Keratinocyte (primary cell): ENCODE measurements around the gene GANC. TPM values are rescaled to one million over a fixed set of nuclear protein-coding genes. Genes with fewer than 3 reads are reported as not detected.

Source experiments
- DNase-seq: peaks from one replicate; pipeline ENCODE4 v3.0.0-alpha.2; 2011; ENCODE audit warnings: low read depth, missing footprints, low spot score
- FAIRE-seq: peaks from 2 replicates; lab custom pipeline; 2011; peaks lifted over from hg19 to GRCh38; lab: Jason Lieb, UNC
- H2AFZ ChIP-seq: 2 replicates; pipeline ENCODE4 v1.6.0; 2012; ENCODE audit warnings: low read length, control low read depth, inconsistent platforms; ENCODE audit not compliant: control insufficient read depth
- H3K27ac ChIP-seq: 2 replicates; pipeline ENCODE4 v1.5.1; 2011; ENCODE audit warnings: low read length; ENCODE audit not compliant: control insufficient read depth, insufficient read depth
- H3K27me3 ChIP-seq: 3 replicates; pipeline ENCODE4 v1.6.0; 2011; ENCODE audit warnings: low read length; ENCODE audit not compliant: control insufficient read depth, insufficient read depth; ENCODE audit errors: extremely low read depth
- H3K36me3 ChIP-seq, 2 experiments: 2 replicates in 1 of 2; 3 replicates in 1 of 2; pipeline ENCODE4 v1.5.1; 2011; ENCODE audit warnings: low read length in 2 of 2, mild to moderate bottlenecking in 1 of 2; ENCODE audit not compliant: control insufficient read depth in 2 of 2, insufficient read depth in 2 of 2; ENCODE audit errors: extremely low read depth in 1 of 2
- H3K4me1 ChIP-seq: 3 replicates; pipeline ENCODE4 v1.5.1; 2011; ENCODE audit warnings: low read length; ENCODE audit not compliant: control insufficient read depth, insufficient read depth; ENCODE audit errors: extremely low read depth
- H3K4me2 ChIP-seq: 3 replicates; pipeline ENCODE4 v1.6.0; 2011; ENCODE audit warnings: low read depth, low read length; ENCODE audit not compliant: control insufficient read depth, insufficient read depth; ENCODE audit errors: extremely low read depth
- H3K4me3 ChIP-seq, 3 experiments: fragments of 200-600 bp in 1 of 3; sonication (generic) in 1 of 3; 2 replicates in 2 of 3; 3 replicates in 1 of 3; pipeline ENCODE4 v1.5.1; 2011 to 2016; ENCODE audit warnings: low read length in 3 of 3, mild to moderate bottlenecking in 3 of 3, control low read depth in 2 of 3, inconsistent platforms in 1 of 3, low read depth in 1 of 3, mixed read lengths in 1 of 3, mixed run types in 1 of 3, moderate library complexity in 1 of 3; ENCODE audit not compliant: control insufficient read depth in 2 of 3, insufficient read depth in 2 of 3; ENCODE audit errors: extremely low read depth in 1 of 3
- H3K79me2 ChIP-seq: 2 replicates; pipeline ENCODE4 v1.6.0; 2012; ENCODE audit warnings: low read length; ENCODE audit not compliant: control insufficient read depth, insufficient read depth
- H3K9ac ChIP-seq: 3 replicates; pipeline ENCODE4 v1.6.0; 2011; ENCODE audit warnings: low read length; ENCODE audit not compliant: control insufficient read depth, insufficient read depth; ENCODE audit errors: extremely low read depth
- H3K9me1 ChIP-seq: 3 replicates; pipeline ENCODE4 v1.6.0; 2011; ENCODE audit warnings: low read length; ENCODE audit not compliant: control insufficient read depth, insufficient read depth; ENCODE audit errors: extremely low read depth
- H3K9me3 ChIP-seq: 2 replicates; pipeline ENCODE4 v1.5.1; 2012; ENCODE audit warnings: low read depth, low read length; ENCODE audit not compliant: control insufficient read depth
- H4K20me1 ChIP-seq: 3 replicates; pipeline ENCODE4 v1.6.0; 2011; ENCODE audit warnings: low read length; ENCODE audit not compliant: control insufficient read depth, insufficient read depth; ENCODE audit errors: extremely low read depth
- CTCF ChIP-seq, 3 experiments: IDR thresholded peaks in 1 of 3; conservative IDR thresholded peaks in 1 of 3; optimal IDR thresholded peaks in 1 of 3; 2 replicates in 2 of 3; 3 replicates in 1 of 3; pipeline versions ENCODE3 to v1.5.1; 2011; ENCODE audit warnings: low read length in 3 of 3, mild to moderate bottlenecking in 3 of 3, moderate library complexity in 2 of 3, control low read depth in 1 of 3, inconsistent platforms in 1 of 3; ENCODE audit not compliant: insufficient read depth in 2 of 3; ENCODE audit errors: extremely low read depth in 1 of 3
- EZH2 ChIP-seq: IDR thresholded peaks from one replicate; pipeline ENCODE4 v1.6.1; 2012; ENCODE audit warnings: inconsistent platforms, mild to moderate bottlenecking, low read length, moderate library complexity
- dilution Hi-C: fragments of 300-500 bp; cut with MboI; formaldehyde crosslinking; loops from one replicate; pipeline ENCODE4 v1.7.0; 2020; ENCODE audit warnings: low sequenced_read_pairs; ENCODE audit not compliant: extremely low pct_ligation_motif_present
- polyA plus RNA-seq, 5 experiments: library from polyadenylated mRNA; depleted of rRNA in 3 of 5; stranded (reverse) in 3 of 5; stranded (forward) in 1 of 5; unstranded in 1 of 5; fragments of >200 nt; gene quantifications; 1 replicate in 1 of 5; 2 replicates in 3 of 5; 3 replicates in 1 of 5; pipeline versions ENCODE4 v1.2.1 to v1.2.3, GENCODE V29; 2011 to 2012; ENCODE audit warnings: missing spikeins in 2 of 5, low read depth in 1 of 5, low replicate concordance in 1 of 5

GANC gene
- polyA plus RNA-seq, 1 donor (not counting 4 experiments of a cell fraction or from before 2014, with no cell fraction given): 46.2 TPM

GRCh38 chr15:42267286-42267685 is 5.7 kb upstream of the GANC start:
- Histone ChIP-seq H3K4me2 (no peak overlapping the region), H2AFZ (no peak overlapping the region), H3K79me2 (peaks cover 48% of the 10 kb centered on the region), H3K27ac (no peak overlapping the region), H4K20me1 (no peaks in the 10 kb centered on the region), H3K9me3 (no peaks in the 10 kb centered on the region), H3K9me1 (no peaks in the 10 kb centered on the region), H3K36me3 (peaks cover 7 to 8% of the 10 kb centered on the region in 2 experiments), H3K27me3 (no peaks in the 10 kb centered on the region), H3K4me3 (no peak overlapping the region), H3K4me1 (peaks cover 13% of the 10 kb centered on the region), H3K9ac (no peak overlapping the region)
- DNase-seq (no peak), FAIRE-seq (no peak)
- dilution Hi-C loops: no loop called here
- TF ChIP-seq CTCF (optimal IDR thresholded peaks at IDR 0.05 in 1 of 3, IDR thresholded peaks at IDR 0.05 in 1 of 3, conservative IDR thresholded peaks at IDR 0.05 in 1 of 3; ENCODE audit: extremely low read depth in 1 of 3, insufficient read depth in 2 of 3, low read length in 3 of 3) (no peak), EZH2 (no peak)

GRCh38 chr15:42270551-42270950 is 2.5 kb upstream of the GANC start:
- FAIRE-seq (no peak), DNase-seq (no peak)
- peak overlapping the region in 1 of 3 experiments; percentile 86 for H3K4me3 ChIP-seq
- peak overlapping the region; percentile 100 for H3K4me2 ChIP-seq
- no peak overlapping the region for H2AFZ ChIP-seq
- H3K9ac ChIP-seq: no peak overlapping the region
- H4K20me1 ChIP-seq: no peaks in the 10 kb centered on the region
- no peaks in the 10 kb centered on the region for H3K9me1 ChIP-seq
- dilution Hi-C loops: no loop called here
- H3K4me1 ChIP-seq: peaks cover 18% of the 10 kb centered on the region
- no peak overlapping the region for H3K27ac ChIP-seq
- H3K36me3 ChIP-seq: peaks cover 3% of the 10 kb centered on the region in 2 experiments
- H3K79me2 ChIP-seq: peaks cover 61% of the 10 kb centered on the region
- no peaks in the 10 kb centered on the region for H3K27me3 ChIP-seq
- TF ChIP-seq EZH2 (no peak), CTCF (optimal IDR thresholded peaks at IDR 0.05 in 1 of 3, IDR thresholded peaks at IDR 0.05 in 1 of 3, conservative IDR thresholded peaks at IDR 0.05 in 1 of 3; ENCODE audit: extremely low read depth in 1 of 3, insufficient read depth in 2 of 3, low read length in 3 of 3) (no peak)
- H3K9me3 ChIP-seq: no peaks in the 10 kb centered on the region
